ENCODE results near the gene MUC6. TPM values are rescaled to one million over a fixed set of nuclear protein-coding genes. Genes with fewer than 3 reads are reported as not detected.
"Not testable (repeated sequence)": the region's sequence is repeated elsewhere in the genome, so short reads cannot be mapped to it uniquely, and the experiment has no call there.

MUC6 gene
- total RNA-seq, 1 donor: under 0.01 TPM

GRCh38 chr11:975376-975775 is 61.1 kb downstream of the MUC6 start:
- not testable (repeated sequence) for H3K4me1 ChIP-seq (ENCODE audit: insufficient read depth, low read length); H3K27me3 ChIP-seq (ENCODE audit: insufficient read depth, low read length); H3K9me3 ChIP-seq (ENCODE audit: low read depth, low read length); H3K4me3 ChIP-seq (ENCODE audit: low read length)

- Histone ChIP-seq H3K4me3 (ENCODE audit: low read length) (no peak overlapping the region), H3K9me3 (ENCODE audit: low read depth, low read length) (no peaks in the 10 kb centered on the region), H3K27me3 (ENCODE audit: insufficient read depth, low read length) (no peaks in the 10 kb centered on the region), H3K4me1 (ENCODE audit: insufficient read depth, low read length) (peaks cover 20% of the 10 kb centered on the region)
These were observed 63.3 kb downstream of the MUC6 start for GRCh38 chr11:973237-973636.

- H3K4me1 ChIP-seq (ENCODE audit: insufficient read depth, low read length): peaks cover 20% of the 10 kb centered on the region
- H3K4me3 ChIP-seq (ENCODE audit: low read length): no peak overlapping the region
- H3K27me3 ChIP-seq (ENCODE audit: insufficient read depth, low read length): no peaks in the 10 kb centered on the region
- no peaks in the 10 kb centered on the region for H3K9me3 ChIP-seq (ENCODE audit: low read depth, low read length)
These were observed 63.9 kb downstream of the MUC6 start for GRCh38 chr11:972523-973211.

GRCh38 chr11:971731-972365 is 64.7 kb downstream of the MUC6 start:
- Histone ChIP-seq H3K27me3 (ENCODE audit: insufficient read depth, low read length) (no peaks in the 10 kb centered on the region), H3K4me3 (ENCODE audit: low read length) (no peak overlapping the region), H3K4me1 (ENCODE audit: insufficient read depth, low read length) (peaks cover 20% of the 10 kb centered on the region), H3K9me3 (ENCODE audit: low read depth, low read length) (no peaks in the 10 kb centered on the region)

- Histone ChIP-seq H3K27me3 (ENCODE audit: insufficient read depth, low read length) (no peaks in the 10 kb centered on the region), H3K4me1 (ENCODE audit: insufficient read depth, low read length) (peaks cover 20% of the 10 kb centered on the region), H3K9me3 (ENCODE audit: low read depth, low read length) (no peaks in the 10 kb centered on the region), H3K4me3 (ENCODE audit: low read length) (no peak overlapping the region)
These were observed 65.3 kb downstream of the MUC6 start for GRCh38 chr11:971092-971690.

- Histone ChIP-seq H3K27me3 (ENCODE audit: insufficient read depth, low read length) (no peaks in the 10 kb centered on the region), H3K4me1 (ENCODE audit: insufficient read depth, low read length) (peaks cover 20% of the 10 kb centered on the region), H3K4me3 (ENCODE audit: low read length) (no peak overlapping the region), H3K9me3 (ENCODE audit: low read depth, low read length) (no peaks in the 10 kb centered on the region)
These were observed 66.1 kb downstream of the MUC6 start for GRCh38 chr11:970319-970871.

- Histone ChIP-seq H3K9me3 (ENCODE audit: low read depth, low read length) (no peaks in the 10 kb centered on the region), H3K27me3 (ENCODE audit: insufficient read depth, low read length) (no peaks in the 10 kb centered on the region), H3K4me3 (ENCODE audit: low read length) (no peak overlapping the region), H3K4me1 (ENCODE audit: insufficient read depth, low read length) (peaks cover 20% of the 10 kb centered on the region)
These were observed 66.8 kb downstream of the MUC6 start for GRCh38 chr11:969651-970205.

GRCh38 chr11:968822-969221 is 67.7 kb downstream of the MUC6 start:
- Histone ChIP-seq H3K4me3 (ENCODE audit: low read length) (no peak overlapping the region), H3K4me1 (ENCODE audit: insufficient read depth, low read length) (peaks cover 20% of the 10 kb centered on the region), H3K9me3 (ENCODE audit: low read depth, low read length) (no peaks in the 10 kb centered on the region), H3K27me3 (ENCODE audit: insufficient read depth, low read length) (no peaks in the 10 kb centered on the region)

- Histone ChIP-seq H3K27me3 (ENCODE audit: insufficient read depth, low read length) (no peaks in the 10 kb centered on the region), H3K9me3 (ENCODE audit: low read depth, low read length) (no peaks in the 10 kb centered on the region), H3K4me1 (ENCODE audit: insufficient read depth, low read length) (peaks cover 20% of the 10 kb centered on the region), H3K4me3 (ENCODE audit: low read length) (no peak overlapping the region)
These were observed 68.3 kb downstream of the MUC6 start for GRCh38 chr11:967995-968751.

GRCh38 chr11:965206-965775 is 71.2 kb downstream of the MUC6 start:
- H3K4me3 ChIP-seq (ENCODE audit: low read length): no peak overlapping the region
- no peaks in the 10 kb centered on the region for H3K9me3 ChIP-seq (ENCODE audit: low read depth, low read length)
- H3K4me1 ChIP-seq (ENCODE audit: insufficient read depth, low read length): peaks cover 10% of the 10 kb centered on the region
- no peaks in the 10 kb centered on the region for H3K27me3 ChIP-seq (ENCODE audit: insufficient read depth, low read length)

- Histone ChIP-seq H3K4me3 (ENCODE audit: low read length) (no peak overlapping the region), H3K27me3 (ENCODE audit: insufficient read depth, low read length) (no peaks in the 10 kb centered on the region), H3K4me1 (ENCODE audit: insufficient read depth, low read length) (no peaks in the 10 kb centered on the region), H3K9me3 (ENCODE audit: low read depth, low read length) (no peaks in the 10 kb centered on the region)
These were observed 72.7 kb downstream of the MUC6 start for GRCh38 chr11:963852-964251.

Other genes with a start within 250 kb of the MUC6 start
- gene CEND1, start 246.6 kb downstream of the MUC6 start, total RNA-seq: not detected
- 3.5 TPM for gene SLC25A22, start 238.4 kb downstream of the MUC6 start, total RNA-seq
- 6.2 TPM for gene PIDD1, start 231.5 kb downstream of the MUC6 start, total RNA-seq
- gene RPLP2, start 226.8 kb downstream of the MUC6 start, total RNA-seq: 653 TPM
- 81.0 TPM for gene PNPLA2, start 217.8 kb downstream of the MUC6 start, total RNA-seq
- 0.84 TPM for gene CRACR2B, start 208.8 kb downstream of the MUC6 start, total RNA-seq
- gene CD151, start 203.8 kb downstream of the MUC6 start, total RNA-seq: 28.5 TPM
- 11.2 TPM for gene POLR2L, start 194.2 kb downstream of the MUC6 start, total RNA-seq
- 15.5 TPM for gene TSPAN4, start 193.9 kb downstream of the MUC6 start, total RNA-seq
- gene CHID1, start 125.9 kb downstream of the MUC6 start, total RNA-seq: 8.2 TPM
- gene AP2A2, start 110.8 kb downstream of the MUC6 start, total RNA-seq: 40.0 TPM
- not detected for gene MUC2, start 38.2 kb upstream of the MUC6 start, total RNA-seq
- gene MUC5AC, start 121.2 kb upstream of the MUC6 start, total RNA-seq: under 0.01 TPM
- under 0.01 TPM for gene MUC5B, start 186.3 kb upstream of the MUC6 start, total RNA-seq

All from mononuclear cell (primary cell).